ENCODE measurements around the gene PKN2. TPM values are rescaled to one million over a fixed set of nuclear protein-coding genes. Genes with fewer than 3 reads are reported as not detected.

Gene PKN2
- total RNA-seq, 1 donor: 40.1 TPM

DNA sequence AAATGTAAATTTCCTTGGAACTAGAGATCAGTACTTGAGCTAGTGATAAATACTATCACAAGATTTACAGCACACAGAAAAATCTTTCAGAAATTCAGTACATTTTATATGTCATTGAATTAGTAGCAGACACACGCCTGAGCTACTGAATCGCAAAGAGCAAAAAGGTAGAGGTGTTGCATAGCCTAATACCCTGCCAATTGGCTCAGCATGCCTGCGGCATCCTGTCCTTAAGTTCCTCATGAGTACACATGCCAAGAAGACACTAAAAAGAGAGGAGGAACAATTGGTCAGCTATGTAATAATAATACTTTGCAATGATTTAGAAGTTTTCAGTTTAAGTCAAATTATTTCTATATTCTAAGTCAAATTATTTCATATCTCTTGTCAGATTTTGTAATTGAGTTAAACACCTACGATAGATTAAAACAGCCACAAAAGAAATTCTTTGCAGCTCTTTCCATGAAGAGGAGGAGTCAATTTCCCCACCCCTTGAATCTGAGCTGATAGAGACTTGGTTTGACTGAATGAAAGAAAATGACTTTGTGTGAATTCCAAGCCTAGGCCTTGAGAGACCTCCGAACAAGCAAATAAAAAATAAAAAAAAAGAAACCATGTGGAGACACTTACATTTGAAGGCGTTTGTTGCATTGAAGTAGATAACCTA lies 36.2 kb upstream of the PKN2 start:
- TF ChIP-seq, protein P1, sequence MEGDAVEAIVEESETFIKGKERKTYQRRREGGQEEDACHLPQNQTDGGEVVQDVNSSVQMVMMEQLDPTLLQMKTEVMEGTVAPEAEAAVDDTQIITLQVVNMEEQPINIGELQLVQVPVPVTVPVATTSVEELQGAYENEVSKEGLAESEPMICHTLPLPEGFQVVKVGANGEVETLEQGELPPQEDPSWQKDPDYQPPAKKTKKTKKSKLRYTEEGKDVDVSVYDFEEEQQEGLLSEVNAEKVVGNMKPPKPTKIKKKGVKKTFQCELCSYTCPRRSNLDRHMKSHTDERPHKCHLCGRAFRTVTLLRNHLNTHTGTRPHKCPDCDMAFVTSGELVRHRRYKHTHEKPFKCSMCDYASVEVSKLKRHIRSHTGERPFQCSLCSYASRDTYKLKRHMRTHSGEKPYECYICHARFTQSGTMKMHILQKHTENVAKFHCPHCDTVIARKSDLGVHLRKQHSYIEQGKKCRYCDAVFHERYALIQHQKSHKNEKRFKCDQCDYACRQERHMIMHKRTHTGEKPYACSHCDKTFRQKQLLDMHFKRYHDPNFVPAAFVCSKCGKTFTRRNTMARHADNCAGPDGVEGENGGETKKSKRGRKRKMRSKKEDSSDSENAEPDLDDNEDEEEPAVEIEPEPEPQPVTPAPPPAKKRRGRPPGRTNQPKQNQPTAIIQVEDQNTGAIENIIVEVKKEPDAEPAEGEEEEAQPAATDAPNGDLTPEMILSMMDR (IDR thresholded peaks at IDR 0.05; ENCODE audit: insufficient read depth, low read length): no peak
- no peak overlapping the region for H3K4me3 ChIP-seq (ENCODE audit: low read depth, low read length)
- no peak for DNase-seq (ENCODE audit: low read depth)

GRCh38 chr1:88648706-88649105 lies 35.4 kb upstream of the PKN2 start:
- H3K4me3 ChIP-seq (ENCODE audit: low read depth, low read length): no peak overlapping the region
- DNase-seq (ENCODE audit: low read depth): no peak
- TF ChIP-seq, protein P1 (IDR thresholded peaks at IDR 0.05; ENCODE audit: insufficient read depth, low read length): no peak

GRCh38 chr1:88649932-88650331 lies 34.1 kb upstream of the PKN2 start:
- TF ChIP-seq, protein P1 (IDR thresholded peaks at IDR 0.05; ENCODE audit: insufficient read depth, low read length): no peak
- no peak overlapping the region for H3K4me3 ChIP-seq (ENCODE audit: low read depth, low read length)
- no peak for DNase-seq (ENCODE audit: low read depth)

DNA sequence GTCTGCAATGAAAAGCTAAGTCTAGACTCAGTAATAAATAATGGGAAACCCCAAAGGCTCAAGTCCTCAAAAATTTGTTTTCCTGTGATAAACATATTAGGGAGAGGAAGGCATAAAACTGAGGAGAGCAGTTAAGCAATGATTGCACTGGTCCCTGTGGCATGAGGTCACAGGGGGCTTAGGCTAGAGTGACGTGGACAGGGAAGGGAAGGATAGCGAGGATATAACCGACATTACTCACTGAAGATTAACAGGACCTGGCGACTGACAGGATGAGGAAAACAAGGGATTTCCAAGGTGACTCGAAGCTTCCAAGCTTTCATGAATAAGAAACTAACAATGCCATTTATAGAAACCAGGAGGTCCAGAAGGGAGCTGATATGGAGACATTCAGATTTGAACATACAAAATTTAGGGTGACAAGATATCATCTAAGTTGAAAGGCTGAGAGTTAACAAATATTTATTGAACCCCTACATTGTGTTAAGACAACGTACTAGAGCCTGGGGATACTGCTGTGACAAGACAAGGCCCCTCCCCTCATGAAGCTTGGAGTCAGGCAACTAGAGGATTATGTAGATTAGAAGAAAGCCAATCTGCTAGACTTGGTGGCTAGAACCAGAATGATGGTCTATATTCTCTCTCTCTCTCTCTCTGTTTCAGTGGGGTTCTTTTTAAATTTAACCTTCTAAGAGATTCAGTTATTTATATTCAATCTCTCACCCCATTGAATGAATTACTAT lies 33.2 kb upstream of the PKN2 start:
- TF ChIP-seq, protein P1 (IDR thresholded peaks at IDR 0.05; ENCODE audit: insufficient read depth, low read length): no peak
- no peak overlapping the region for H3K4me3 ChIP-seq (ENCODE audit: low read depth, low read length)
- DNase-seq (ENCODE audit: low read depth): peak; percentile 5

- H3K4me3 ChIP-seq (ENCODE audit: low read depth, low read length): no peak overlapping the region
- no peak for DNase-seq (ENCODE audit: low read depth)
- TF ChIP-seq, protein P1 (IDR thresholded peaks at IDR 0.05; ENCODE audit: insufficient read depth, low read length): no peak
Measured at GRCh38 chr1:88655140-88655539, 28.9 kb upstream of the PKN2 start.

- TF ChIP-seq, protein P1 (IDR thresholded peaks at IDR 0.05; ENCODE audit: insufficient read depth, low read length): peak; percentile 48
- no peak overlapping the region for H3K4me3 ChIP-seq (ENCODE audit: low read depth, low read length)
- DNase-seq (ENCODE audit: low read depth): peak; percentile 66
Measured at GRCh38 chr1:88655685-88656299, 28.3 kb upstream of the PKN2 start.

Measured in fibroblast of the aortic adventitia (primary cell).